ENCODE data around the gene COL18A1.
"Not testable (repeated sequence)": the region's sequence is repeated elsewhere in the genome, so short reads cannot be mapped to it uniquely, and the experiment has no call there.

COL18A1 gene

DNA sequence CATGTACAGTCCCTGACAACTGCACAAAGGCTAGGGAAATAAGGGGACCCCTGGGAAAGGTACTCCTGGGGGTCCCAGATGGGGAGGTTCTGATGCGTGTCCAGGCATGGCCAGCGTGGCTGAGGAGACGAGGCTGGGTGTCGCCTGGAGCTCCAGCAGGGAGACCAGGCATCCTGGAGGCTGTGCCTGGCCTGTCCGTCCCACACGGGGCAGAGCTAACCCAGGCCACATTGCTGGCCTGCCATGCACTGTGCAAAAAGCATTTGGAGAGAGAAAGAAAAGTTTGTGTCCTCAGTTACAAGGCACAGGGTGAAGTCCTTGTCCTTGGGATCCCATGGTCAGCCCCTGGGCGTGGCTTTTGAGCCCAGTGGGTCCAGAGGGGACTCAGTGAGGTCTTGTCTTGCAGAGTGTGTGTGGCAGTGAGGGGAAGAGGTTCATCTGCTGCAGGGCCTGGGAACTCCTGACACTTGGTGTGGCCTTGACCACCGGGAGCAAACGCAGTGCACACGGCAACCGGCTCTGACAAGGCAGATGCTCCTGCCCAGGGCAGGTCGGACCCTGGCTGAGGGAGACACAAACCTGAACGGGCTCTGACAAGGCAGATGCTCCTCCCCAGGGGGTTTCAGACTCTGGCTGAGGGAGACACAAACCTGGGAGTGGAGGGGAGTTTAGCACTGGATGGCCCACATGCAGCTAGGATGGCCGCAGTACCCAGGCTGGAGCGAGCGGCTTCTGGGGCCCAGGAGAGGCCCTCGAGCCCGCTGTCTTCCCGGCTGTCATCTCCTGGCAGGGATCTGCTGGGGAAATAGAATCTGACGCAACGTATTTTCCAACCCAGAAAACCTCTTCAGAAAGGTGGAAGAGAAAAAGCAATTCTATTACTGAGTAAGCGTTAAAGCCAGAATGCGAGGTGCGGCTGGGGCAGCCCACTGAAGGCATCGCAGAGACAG, 37.3 kb upstream of the COL18A1 start:
- DNase-seq (ENCODE audit: low read depth): no peak

DNA sequence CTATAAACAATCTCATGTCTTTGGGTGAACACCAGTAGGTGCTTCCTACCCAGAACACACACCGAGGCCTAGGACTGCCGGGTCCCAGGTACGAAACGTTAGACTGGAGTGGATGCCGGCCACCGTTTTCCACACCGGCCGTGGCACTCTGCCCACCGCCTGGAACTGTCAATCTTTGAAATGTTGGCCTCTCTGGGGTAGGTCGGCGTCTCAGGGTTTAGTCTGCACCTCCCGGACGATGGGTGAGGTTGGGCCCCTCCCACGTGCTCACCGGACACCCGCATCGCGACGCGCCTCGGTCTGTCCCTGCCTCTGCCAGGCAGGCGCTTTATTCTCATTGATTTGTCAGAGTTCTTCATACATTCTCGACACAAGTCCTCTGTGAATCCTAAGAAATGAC, 35.9 kb upstream of the COL18A1 start:
- DNase-seq (ENCODE audit: low read depth): not testable (repeated sequence)

DNA sequence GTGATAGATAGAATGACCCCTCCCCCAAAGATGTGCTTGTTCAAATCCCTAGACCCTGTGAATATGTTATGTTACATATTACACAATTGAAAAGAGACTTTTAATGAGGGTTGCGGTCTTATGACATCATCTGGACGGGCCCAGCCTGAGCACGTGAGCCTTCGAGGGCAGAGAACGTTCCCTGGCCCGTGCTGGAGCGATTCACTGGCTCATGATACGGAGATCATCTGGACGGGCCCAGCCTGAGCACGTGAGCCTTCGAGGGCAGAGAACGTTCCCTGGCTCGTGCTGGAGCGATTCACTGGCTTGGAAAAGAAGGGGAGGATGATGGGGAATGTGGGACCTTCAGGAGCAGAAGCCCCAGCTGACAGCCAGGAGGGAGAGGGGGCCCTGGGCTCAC, 34.4 kb upstream of the COL18A1 start:
- no peak for DNase-seq (ENCODE audit: low read depth)

DNA sequence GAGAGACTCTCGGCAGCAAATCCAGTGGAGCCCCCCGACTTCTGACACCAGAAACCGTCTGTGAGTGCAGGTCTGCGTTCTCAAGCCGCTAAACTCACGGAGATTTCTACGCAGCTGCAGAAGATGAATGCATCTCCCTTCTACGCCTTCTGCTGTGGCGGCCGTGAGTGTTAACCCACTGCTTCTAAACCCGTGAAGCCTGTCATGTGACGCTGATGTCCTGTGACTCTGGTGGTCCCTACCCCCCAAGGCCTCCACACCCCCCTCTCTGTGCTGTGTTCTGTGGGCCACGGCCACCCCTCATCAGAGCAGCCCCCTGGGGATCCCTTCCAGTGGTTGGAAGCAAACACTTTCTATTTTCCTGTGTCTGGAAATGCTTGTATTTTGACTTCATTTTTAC, 33.9 kb upstream of the COL18A1 start:
- DNase-seq (ENCODE audit: low read depth): no peak

DNA sequence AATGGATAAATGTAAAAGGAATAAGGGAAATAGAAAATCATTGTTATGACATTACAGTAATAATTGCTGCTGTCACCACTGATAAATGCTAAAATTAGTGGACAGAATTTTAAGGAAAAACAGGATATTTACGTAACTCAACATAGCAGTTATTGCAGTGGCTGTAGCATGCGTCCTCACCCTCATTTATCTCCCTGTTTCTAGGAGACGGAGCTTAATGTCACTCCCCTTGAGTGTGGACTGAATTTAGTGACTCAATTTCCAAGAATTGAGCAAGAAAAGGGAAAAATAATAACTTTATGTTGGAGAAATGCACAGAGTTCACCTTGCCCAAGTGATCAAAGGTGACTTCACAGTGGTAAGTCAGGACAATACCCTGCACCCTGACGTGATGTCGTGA, 33.3 kb upstream of the COL18A1 start:
- DNase-seq (ENCODE audit: low read depth): peak; percentile 67

DNA sequence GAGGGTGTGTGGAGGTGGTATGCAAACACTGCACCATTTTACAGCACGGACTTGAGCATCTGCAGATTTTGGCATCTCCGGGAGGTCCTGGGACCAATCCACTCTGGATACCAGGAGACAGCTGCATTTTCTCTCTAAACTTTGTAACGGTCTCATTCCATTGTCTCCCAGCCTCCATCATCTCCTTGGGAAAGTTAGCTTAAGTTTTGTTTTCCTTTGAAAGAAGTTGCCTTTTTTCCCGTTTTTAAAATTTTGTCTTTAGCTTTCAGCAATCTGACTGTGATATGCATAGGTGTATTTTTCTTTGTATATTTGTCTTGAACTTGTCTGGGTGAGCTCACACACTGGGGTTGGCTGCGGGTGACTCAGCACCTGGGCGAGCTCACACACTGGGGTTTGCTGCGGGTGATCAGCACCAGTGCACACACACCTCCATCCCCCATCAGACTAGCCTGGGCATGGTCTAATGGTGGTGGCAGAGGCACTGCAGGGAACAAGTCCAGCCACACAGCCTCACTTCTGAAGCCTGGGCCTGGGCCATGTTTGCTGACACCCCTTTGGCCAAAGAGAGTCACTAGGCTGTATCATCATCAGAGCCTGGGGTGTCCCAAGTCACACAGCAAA, 32.1 kb upstream of the COL18A1 start:
- DNase-seq (ENCODE audit: low read depth): no peak

DNA sequence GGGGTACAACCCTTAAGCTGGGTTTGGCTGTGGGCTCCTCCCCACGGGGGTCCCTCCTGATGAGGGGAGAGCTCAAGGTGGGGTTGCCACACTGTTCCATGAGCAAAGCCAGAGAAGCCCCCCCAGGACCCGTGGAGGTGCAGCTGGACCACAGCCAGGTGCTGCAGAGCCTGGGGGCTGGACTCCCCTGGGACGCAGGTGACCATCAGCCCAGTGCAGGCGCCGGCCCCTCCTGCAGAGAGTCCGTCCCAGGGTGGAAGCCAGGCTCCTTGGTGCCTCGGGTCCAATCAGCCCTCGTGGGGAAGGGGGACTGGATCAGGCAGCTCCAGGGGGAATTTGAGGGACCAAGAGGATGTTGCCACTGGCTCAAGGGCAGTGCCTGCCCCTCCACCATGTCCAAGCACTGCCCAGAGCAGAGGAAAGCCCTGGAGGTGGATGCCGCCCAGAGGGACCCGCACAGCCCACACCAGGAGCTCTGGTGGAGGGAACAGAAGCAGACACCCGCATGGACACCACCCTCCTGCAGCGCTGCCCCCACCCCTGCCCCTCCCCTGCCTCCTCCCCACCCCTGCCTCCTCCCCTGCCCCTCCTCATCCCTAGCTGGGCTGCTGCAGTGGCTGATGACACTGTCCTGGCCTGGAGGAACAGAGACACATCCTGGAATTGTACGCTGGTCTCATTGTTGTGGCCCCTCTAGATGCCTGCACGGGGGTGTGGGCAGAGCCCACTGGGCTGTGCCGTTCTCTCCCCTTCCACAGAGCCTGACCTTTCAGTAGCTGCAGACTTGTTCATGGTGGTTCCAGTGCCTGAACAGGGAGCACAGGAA, 30.8 kb upstream of the COL18A1 start:
- DNase-seq (ENCODE audit: low read depth): no peak

DNA sequence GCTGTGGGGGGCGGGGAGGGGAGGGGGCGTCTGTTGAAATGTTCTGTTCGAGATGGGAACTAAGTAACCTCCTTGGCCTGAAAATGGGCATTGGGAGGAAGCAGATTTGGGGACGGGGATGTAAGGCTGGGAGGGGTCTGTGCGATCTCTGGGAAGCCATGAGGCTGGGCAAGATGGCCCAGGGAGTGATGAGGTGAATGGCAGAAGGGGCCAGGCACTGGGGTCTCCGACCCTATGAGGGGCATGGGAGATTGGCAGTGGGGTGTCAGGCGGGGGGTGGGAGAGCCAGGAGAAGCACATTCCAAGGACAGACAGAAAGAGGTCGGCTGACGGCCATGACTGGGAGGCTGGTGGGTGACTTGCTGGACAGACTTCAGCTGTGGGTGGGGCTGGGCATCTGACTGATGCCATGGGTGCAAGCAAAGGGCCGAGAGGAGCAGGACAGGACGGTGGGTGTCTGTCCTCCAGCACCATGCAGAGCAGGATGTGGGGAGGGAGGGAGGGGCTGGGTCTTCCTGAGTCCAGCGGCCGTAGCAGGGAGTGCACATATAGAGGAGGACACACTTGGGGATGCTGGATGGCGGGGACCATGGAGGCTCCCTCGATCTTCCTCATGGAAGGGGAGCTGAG, 30.0 kb upstream of the COL18A1 start:
- DNase-seq (ENCODE audit: low read depth): no peak

DNA sequence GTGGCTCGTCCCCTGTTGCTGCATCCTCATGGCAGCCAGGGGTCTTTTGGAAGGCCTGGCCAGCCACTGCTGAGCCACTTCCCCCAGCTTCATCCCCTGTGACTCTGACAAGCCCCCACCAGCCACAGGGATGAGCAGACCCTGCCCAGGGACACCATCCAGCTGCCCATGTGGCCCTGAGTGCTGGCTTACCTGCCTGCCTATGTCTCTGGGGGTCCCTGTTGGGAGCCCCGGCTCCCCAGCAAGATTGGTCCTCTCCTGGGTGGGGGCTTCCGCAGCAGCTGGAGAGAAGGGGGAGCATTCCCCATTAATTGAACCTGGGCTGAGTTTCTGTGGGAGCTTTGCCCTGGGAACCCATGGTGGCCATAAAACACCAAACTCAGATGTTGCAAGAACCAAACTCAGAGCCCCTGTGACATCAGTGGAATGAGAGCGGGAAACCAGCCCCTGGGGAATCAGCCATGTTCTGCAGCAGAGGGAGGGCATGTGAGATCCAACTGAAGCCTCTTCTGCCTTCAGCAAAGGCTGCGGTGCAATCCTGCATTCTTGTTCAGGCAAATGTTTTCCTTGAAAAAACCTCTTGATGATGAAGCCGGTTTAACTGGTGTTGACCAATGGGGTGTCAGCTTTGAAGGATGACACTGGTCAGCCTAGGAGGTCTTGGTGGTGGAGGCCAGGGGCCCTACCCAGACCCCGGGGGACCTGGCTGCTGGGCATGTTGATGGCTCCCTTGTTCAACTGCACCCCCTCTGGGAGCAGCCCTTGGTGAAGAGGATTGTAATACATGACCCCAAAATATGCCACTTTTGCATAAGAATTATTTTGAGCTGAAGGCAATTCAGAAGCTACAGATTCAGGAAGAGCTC, 28.3 kb upstream of the COL18A1 start:
- no peak for DNase-seq (ENCODE audit: low read depth)

DNA sequence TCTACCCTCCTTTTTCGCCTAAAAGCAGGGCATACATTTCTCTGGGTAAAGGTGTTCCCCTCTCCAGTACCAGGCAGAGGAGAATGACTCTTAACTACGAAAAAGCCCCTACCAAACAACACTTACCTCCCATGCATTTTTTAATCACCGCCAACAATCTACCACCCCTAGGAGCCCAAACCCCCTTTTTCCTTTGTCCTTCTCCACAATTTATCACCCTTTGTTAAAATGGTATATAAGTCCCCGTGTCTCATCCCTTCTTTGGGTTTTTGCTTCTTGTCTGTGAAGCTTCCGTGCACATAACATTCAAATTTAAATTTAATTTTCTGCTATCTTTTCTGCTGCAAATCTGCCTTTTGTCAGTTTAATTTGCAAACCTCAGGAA, 27.6 kb upstream of the COL18A1 start:
- no peak for DNase-seq (ENCODE audit: low read depth)

DNA sequence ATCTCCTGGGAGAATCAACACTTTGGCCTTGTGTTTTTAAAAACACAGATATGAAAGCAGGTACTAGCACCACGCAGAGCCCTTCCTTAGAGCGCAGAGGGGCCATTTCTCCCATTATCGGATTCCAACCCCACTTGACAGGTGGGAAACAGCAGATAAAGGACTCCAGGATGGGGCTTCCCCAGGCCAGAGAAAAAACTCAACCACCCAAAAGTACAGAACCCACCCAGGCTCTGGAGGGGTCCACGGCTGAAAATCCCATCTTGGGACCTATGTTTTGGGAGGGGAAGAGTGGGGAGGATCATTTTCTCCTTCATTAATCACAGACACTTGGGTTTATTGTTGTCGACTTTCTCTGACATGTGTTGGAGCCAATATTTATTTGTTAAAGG, 27.1 kb upstream of the COL18A1 start:
- DNase-seq (ENCODE audit: low read depth): no peak

DNA sequence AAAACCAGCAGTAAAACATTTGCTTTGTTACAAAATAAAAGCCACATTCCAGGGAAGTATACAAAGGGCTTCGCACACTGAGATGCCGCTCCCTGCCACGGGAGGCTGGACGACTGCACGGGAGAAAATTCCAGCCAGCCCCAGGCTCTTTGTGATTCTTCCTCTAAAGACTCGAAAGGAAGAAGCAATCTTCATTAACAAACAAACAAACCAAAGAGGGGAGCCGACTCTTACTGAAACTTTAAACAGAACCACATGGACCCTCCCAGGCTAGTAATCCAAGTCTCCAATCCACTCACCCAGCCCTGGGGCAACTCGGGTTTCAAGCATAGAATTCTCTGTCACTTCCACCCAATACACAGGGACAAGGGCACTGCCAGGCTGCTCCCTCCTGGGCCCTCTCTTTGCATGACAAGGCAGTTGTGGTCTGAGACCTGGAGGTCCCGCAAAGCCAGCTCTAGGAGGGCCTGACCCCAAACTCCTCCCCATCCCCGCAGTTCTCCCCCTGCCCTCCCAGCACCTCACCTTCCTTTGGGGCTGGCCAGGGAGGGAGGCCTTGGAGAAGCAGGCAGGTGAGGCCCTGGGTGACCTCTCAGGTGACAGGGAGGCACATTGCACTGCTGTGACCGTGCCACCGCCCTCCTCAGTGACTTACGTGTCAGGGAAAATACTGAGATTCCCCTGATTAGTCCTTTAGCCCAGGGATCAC, 26.6 kb upstream of the COL18A1 start:
- DNase-seq (ENCODE audit: low read depth): no peak

DNA sequence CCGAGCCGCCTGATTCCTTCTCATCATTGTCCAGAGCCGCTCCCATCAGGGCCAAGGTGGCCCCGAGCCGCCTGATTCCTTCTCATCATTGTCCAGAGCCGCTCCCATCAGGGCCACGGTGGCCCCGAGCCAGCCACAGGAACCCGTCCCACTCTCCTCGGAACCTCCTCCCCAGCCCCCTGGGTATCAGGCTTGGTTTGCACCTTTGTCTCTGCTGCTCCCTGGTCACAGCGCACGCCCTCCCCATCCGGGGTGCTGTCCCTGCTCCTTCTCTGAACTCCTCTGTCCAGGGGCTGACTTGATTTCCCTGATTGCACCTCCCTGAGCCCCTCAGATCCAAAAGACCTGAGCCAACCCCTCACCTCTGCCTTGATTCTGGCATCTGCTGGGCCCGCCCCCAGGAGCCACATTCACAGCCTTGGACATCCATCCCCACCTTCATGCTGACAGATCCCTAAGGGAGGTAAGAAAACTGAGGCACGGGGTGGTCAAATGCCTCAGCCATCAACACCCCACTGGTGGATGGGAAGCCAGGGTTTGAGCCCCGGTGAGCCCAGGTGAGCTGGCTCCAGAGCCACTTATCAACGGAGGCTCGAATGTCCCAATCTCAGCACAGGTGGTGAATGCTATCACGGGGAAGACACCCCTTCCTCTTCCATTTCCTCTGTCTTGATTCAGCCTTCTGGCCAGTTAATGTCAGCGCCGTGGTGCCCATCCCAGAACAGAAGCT, 25.6 kb upstream of the COL18A1 start:
- no peak for DNase-seq (ENCODE audit: low read depth)

DNA sequence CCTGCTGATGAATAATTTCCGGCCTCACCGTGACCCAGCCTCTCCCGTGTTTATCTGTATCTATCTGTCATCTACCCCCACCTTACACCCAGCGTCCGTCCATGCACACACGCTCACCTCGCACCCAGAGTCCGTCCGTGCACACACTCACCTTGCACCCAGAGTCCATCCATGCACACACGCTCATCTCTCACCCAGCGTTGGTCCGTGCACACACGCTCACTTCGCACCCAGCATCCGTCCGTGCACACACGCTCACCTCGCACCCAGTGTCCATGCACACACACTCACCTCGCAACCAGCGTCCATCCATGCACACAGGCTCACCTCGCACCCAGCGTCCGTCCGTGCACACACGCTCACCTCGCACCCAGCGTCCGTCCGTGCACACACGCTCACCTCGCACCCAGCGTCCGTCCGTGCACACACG, 25.0 kb upstream of the COL18A1 start:
- no peak for DNase-seq (ENCODE audit: low read depth)

DNA sequence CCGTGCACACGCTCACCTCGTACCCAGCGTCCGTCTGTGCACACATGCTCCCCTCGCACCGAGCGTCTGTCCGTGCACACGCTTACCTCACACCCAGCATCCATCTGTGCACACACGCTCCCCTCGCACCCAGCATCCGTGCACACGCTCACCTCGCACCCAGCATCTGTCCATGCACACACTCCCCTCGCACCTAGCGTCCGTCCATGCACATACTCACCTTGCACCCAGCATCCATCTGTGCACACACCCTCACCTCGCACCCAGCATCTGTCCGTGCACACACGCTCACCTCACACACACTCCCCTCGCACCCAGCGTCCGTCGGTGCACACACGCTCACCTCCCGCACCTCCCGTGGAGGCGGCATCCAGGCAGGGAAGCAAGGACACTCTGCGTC, 24.4 kb upstream of the COL18A1 start:
- no peak for DNase-seq (ENCODE audit: low read depth)

DNA sequence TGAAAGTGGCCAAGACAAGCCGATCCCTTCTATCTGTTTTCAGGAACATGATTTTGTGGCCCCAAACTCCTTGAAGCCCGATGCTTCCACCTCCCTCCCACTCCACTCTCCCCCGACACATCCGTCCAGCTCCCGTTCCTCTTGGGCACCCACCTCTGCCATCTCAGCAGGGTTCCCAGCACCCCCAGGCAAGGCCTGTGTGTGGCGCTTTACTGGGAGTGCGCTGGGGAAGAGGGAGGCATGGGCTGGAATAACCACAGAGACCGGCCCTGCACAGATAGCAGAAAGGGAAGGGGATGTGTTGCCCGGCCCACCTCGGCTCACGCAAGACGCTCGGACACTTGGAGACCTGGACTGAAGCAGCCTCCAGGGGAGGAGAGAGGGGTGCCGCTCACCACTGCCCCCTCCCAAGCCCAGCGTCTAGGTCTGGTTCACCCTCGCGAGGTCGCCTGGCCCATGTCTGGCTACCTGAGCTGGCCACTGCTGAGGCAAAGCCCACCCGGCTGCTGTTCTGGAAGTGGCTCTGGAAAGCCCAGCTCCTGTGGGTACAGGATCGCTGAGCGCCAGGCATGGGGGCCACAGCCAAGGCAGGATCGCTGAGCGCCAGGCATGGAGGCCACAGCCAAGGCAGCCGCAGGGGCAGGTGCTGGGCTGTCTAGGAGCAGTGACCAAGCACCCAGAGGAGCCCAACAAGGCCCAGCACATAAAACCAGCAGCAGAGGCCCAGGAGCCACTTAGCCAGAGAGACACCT, 23.8 kb upstream of the COL18A1 start:
- no peak for DNase-seq (ENCODE audit: low read depth)

DNA sequence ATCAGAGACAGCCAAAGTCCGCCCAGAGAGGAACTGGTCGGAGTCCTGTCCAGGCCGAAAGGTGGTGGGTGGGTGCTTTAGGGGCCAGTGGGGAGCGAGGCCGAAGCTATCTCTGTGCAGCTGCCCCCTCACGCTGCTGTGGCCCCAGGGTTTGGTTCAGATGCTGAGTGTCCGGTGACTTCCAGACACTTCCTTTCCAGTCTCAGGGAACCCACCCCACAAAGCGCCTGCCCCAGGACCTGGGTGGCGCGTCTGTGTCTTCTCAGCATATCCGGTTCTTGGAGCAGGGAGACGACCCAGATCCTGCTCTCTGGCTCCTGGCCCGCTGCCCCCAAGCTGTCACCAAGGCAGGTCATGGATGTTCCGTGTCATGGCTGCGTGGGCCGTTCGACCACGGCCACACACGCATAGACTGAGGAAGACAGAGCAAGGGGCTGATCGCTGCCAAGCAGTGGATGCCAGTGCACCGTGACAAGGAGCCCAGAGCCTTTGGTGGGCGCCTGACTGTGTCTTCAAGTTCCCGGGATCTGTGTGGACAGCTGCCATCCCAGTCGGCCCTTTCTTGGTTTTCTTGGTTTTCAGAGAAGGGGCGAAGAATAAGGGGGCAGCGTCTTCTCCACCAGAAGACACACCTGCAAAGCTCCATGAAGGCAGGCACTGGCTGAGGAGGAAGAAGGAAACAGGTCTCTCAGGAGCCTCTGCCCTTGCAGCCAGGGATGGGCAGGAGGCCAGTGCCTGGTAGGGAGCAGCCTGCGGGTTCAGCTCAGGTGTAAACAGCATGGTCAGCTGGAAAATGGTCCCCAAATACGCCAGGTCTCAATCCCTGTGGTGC, 22.9 kb upstream of the COL18A1 start:
- no peak for DNase-seq (ENCODE audit: low read depth)

DNA sequence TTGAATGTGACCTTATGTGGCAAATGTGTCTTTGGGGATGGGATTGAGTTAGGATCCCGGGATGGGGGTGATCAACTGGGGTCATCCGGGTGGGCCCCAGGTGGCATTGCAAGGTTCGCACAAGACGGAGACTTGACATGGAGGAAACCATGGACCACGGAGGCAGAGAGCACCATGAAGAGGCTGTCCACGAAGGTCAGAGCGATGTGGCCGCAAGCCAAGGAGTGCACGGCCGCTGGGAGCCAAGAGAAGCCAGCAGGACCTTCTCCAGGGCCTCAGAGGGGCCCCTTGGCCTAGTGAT, 22.3 kb upstream of the COL18A1 start:
- DNase-seq (ENCODE audit: low read depth): no peak

Data from amniotic epithelial cell (primary cell).